ENCODE results near the gene SLC35F1. TPM values are rescaled to one million over a fixed set of nuclear protein-coding genes. Genes with fewer than 3 reads are reported as not detected.

The SLC35F1 gene
- total RNA-seq, 2 donors from 2014 or later = 1.1 to 1.3 TPM

GRCh38 chr6:118318648-118319047 lies 411.6 kb downstream of the SLC35F1 start:
- Histone ChIP-seq H3K27ac (peak overlapping the region; percentile 70 to 86), H3K36me3 (no peaks in the 10 kb centered on the region), H3K4me3 (no peak overlapping the region), H3K9me3 (no peaks in the 10 kb centered on the region), H3K4me1 (peaks cover 0 to 51% of the 10 kb centered on the region in 2 donors), H3K27me3 (no peaks in the 10 kb centered on the region)
- no peak for TF ChIP-seq CTCF (IDR thresholded peaks at IDR 0.05)
- no peak for DNase-seq (ENCODE audit: low spot score)

GRCh38 chr6:118319416-118319815 lies 412.4 kb downstream of the SLC35F1 start:
- peaks cover 0 to 55% of the 10 kb centered on the region in 2 donors for H3K4me1 ChIP-seq

GRCh38 chr6:118319894-118320649 lies 413.0 kb downstream of the SLC35F1 start:
- peak overlapping the region; percentile 4 to 86 for H3K27ac ChIP-seq
- peak in 1 of 2 donors; percentile 49 for TF ChIP-seq CTCF (IDR thresholded peaks at IDR 0.05)
- H3K4me3 ChIP-seq = no peak overlapping the region
- H3K4me1 ChIP-seq = peaks cover 0 to 57% of the 10 kb centered on the region in 2 donors
- no peak for DNase-seq (ENCODE audit: low spot score)
- no peaks in the 10 kb centered on the region for H3K9me3 ChIP-seq
- H3K27me3 ChIP-seq = no peaks in the 10 kb centered on the region
- H3K36me3 ChIP-seq = no peaks in the 10 kb centered on the region

More at GRCh38 chr6:118319416-118319815, 412.4 kb downstream of the SLC35F1 start:
- Histone ChIP-seq H3K27me3 (no peaks in the 10 kb centered on the region), H3K36me3 (no peaks in the 10 kb centered on the region), H3K9me3 (no peaks in the 10 kb centered on the region), H3K4me3 (no peak overlapping the region), H3K27ac (peak overlapping the region; percentile 4 to 86)
- no peak for DNase-seq (ENCODE audit: low spot score)
- TF ChIP-seq CTCF (IDR thresholded peaks at IDR 0.05) = no peak

- H3K9me3 ChIP-seq = no peaks in the 10 kb centered on the region
- no peaks in the 10 kb centered on the region for H3K27me3 ChIP-seq
- DNase-seq (ENCODE audit: low spot score) = no peak
- H3K36me3 ChIP-seq = no peaks in the 10 kb centered on the region
- TF ChIP-seq CTCF (IDR thresholded peaks at IDR 0.05) = no peak
- peaks cover 0 to 57% of the 10 kb centered on the region in 2 donors for H3K4me1 ChIP-seq
- peak overlapping the region in 1 of 2 donors; percentile 86 for H3K27ac ChIP-seq
- H3K4me3 ChIP-seq = no peak overlapping the region
Measured at GRCh38 chr6:118320652-118321051, 413.6 kb downstream of the SLC35F1 start.

GRCh38 chr6:118324116-118324515 lies 417.1 kb downstream of the SLC35F1 start:
- Histone ChIP-seq H3K4me3 (no peak overlapping the region), H3K9me3 (no peaks in the 10 kb centered on the region), H3K36me3 (no peaks in the 10 kb centered on the region), H3K27me3 (no peaks in the 10 kb centered on the region), H3K4me1 (peaks cover 0 to 28% of the 10 kb centered on the region in 2 donors), H3K27ac (no peak overlapping the region)
- DNase-seq (ENCODE audit: low spot score) = no peak
- no peak for TF ChIP-seq CTCF (IDR thresholded peaks at IDR 0.05)
